Heart left ventricle (tissue), 13 donors: ENCODE results near the gene KRT71.

Experiments
- POLR2A ChIP-seq, 2 donors: fragments of 450-650 bp; IDR thresholded peaks; one replicate each; pipeline ENCODE4 v1.6.1; 2017; ENCODE audit warnings: antibody characterized with exemption in 2 of 2, mild to moderate bottlenecking in 2 of 2, moderate library complexity in 2 of 2
- TF ChIP-seq, protein P1 (sequence below), 12 donors: fragments of 200-600 bp; sonication (generic) in 4 of 12; IDR thresholded peaks; one replicate each; pipeline versions ENCODE4 v1.5.0 to v1.8.0; 2018 to 2022; ENCODE audit warnings: antibody characterized with exemption in 12 of 12, mild to moderate bottlenecking in 5 of 12
- donor health status: ischemic (EF 13 %, LVEDD 7.1; RV severe dilation, severe dysfunction).
- donor health status: DM: no; HTN: yes; CAD: no.
- donor health status: DM: no; HTN: no; CAD: no.
- donor health status: ischemic (EF 25% LVEDD 6.9; RV normal size, moderate dysfunction).
- donor health status: ischemic (EF 25% LVEDD 5.7; RV mildly dilated, moderate dysfunction).
- donor health status: ischemic (EF 35%, LVEDD 5.7; RV mildly dilated, moderate dysfunction).
- donor health status: nonischemic (EF 11% LVEDD 7.7; RV severe dilation, severe dysfunction).
- donor health status: DM: yes; HTN: yes; CAD: no.
- donor health status: PGD.
- donor health status: ischemic (EF 29% LVEDD 5.4; RV normal size, mild dysfunction).
- donor health status: nonischemic (EF 23%, LVEDD 6.1; RV moderate dilation, normal function).

DNA sequence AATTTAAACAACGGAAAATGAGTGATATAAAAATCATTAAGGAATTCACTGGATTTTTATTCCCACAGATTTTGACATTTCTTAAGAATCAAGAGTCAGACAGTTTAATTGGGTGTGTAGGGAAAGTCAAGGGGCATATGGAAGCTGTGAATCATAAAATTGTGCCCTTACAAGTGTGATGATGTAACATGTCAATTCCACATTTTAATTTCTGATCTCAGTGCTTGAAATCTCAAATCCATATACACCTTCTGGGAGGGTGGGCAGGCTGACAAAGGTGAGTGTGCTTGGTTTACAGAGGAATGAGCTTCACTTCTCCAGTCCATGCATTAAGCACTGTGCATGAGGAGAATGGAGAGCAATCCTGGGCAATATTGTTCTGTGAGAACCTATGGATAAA, 58.8 kb downstream of the KRT71 start:
- TF ChIP-seq POLR2A (IDR thresholded peaks at IDR 0.05), result no peak
- TF ChIP-seq, protein P1, sequence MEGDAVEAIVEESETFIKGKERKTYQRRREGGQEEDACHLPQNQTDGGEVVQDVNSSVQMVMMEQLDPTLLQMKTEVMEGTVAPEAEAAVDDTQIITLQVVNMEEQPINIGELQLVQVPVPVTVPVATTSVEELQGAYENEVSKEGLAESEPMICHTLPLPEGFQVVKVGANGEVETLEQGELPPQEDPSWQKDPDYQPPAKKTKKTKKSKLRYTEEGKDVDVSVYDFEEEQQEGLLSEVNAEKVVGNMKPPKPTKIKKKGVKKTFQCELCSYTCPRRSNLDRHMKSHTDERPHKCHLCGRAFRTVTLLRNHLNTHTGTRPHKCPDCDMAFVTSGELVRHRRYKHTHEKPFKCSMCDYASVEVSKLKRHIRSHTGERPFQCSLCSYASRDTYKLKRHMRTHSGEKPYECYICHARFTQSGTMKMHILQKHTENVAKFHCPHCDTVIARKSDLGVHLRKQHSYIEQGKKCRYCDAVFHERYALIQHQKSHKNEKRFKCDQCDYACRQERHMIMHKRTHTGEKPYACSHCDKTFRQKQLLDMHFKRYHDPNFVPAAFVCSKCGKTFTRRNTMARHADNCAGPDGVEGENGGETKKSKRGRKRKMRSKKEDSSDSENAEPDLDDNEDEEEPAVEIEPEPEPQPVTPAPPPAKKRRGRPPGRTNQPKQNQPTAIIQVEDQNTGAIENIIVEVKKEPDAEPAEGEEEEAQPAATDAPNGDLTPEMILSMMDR (IDR thresholded peaks at IDR 0.05), result no peak
